Kidney (tissue), 14 donors: ENCODE results near the gene ODC1. TPM values are rescaled to one million over a fixed set of nuclear protein-coding genes. Genes with fewer than 3 reads are reported as not detected.
A peak's percentile ranks its signal among the peaks of the same experiment; 100 is the strongest.

ENCODE experiments used
- DNase-seq, 5 donors: peaks; one replicate each; pipeline ENCODE4 v3.0.0-alpha.2; 2013 to 2020
- FAIRE-seq: peaks from 2 replicates; lab custom pipeline; 2012; peaks lifted over from hg19 to GRCh38; lab: Jason Lieb, UNC
- H3K27ac ChIP-seq, 2 donors: one replicate each; pipeline ENCODE4 v1.7.0; 2013; ENCODE audit warnings: low read depth in 2 of 2, low read length in 2 of 2, inconsistent platforms in 1 of 2
- H3K27me3 ChIP-seq: one replicate; pipeline ENCODE4 v1.7.1; 2013; ENCODE audit warnings: low read length, inconsistent platforms; ENCODE audit not compliant: control insufficient read depth, insufficient read depth
- H3K36me3 ChIP-seq, 3 donors: one replicate each; pipeline versions ENCODE4 v1.7.0 to v1.7.1; 2013; ENCODE audit warnings: low read length in 3 of 3, control low read depth in 1 of 3, inconsistent platforms in 1 of 3; ENCODE audit not compliant: insufficient read depth in 3 of 3, control insufficient read depth in 2 of 3
- H3K4me1 ChIP-seq, 3 donors: one replicate each; pipeline versions ENCODE4 v1.7.0 to v1.7.1; 2013; ENCODE audit warnings: low read length in 3 of 3, inconsistent platforms in 1 of 3, low read depth in 1 of 3; ENCODE audit not compliant: control insufficient read depth in 2 of 3, insufficient read depth in 2 of 3
- H3K4me3 ChIP-seq, 3 donors: one replicate each; pipeline versions ENCODE4 v1.7.0 to v1.8.1; 2013; ENCODE audit warnings: low read length in 3 of 3, control low read depth in 1 of 3, inconsistent platforms in 1 of 3
- H3K9ac ChIP-seq, 3 donors: one replicate each; pipeline versions ENCODE4 v1.7.0 to v1.7.1; 2013; ENCODE audit warnings: low read length in 3 of 3, control low read depth in 1 of 3, inconsistent platforms in 1 of 3
- H3K9me3 ChIP-seq, 3 donors: one replicate each; pipeline versions ENCODE4 v1.7.0 to v1.7.1; 2013; ENCODE audit warnings: low read length in 3 of 3, control low read depth in 1 of 3, inconsistent platforms in 1 of 3; ENCODE audit not compliant: control insufficient read depth in 2 of 3, insufficient read depth in 1 of 3
- CTCF ChIP-seq: IDR thresholded peaks from 3 replicates; pipeline ENCODE4 v1.5.1; 2012; ENCODE audit warnings: mild to moderate bottlenecking, moderate library complexity, borderline replicate concordance; ENCODE audit not compliant: insufficient read depth; ENCODE audit errors: extremely low read depth
- intact Hi-C: fragments of 100-400 bp; cut with DNase I; formaldehyde crosslinking; loops from one replicate; pipeline ENCODE4 v1.11.1; 2022
- polyA plus RNA-seq: library from polyadenylated mRNA; stranded (reverse); fragments of 350-450 nt; fragmentation: Illumina TruSeq; extraction: RNeasy Lipid Tissue Mini Kit (QIAGEN cat#74804); gene quantifications from one replicate; pipeline ENCODE4 v1.2.3, GENCODE V29; 2014; ENCODE audit warnings: low read depth, low replicate concordance; ENCODE audit not compliant: insufficient read depth
- total RNA-seq: library from RNA; stranded (reverse); fragmentation: NEBNext Ultra II Directional; extraction: Animal tissue kit (Norgen Biotek cat#: 25700); gene quantifications from one replicate; pipeline ENCODE4 v1.2.1, GENCODE V29; 2021
- donor health status: control.
- donor health status: control.
- donor health status: control.
- donor health status: control.
- donor health status: control.
- donor health status: DM: yes; HTN: yes; CAD: no.
- donor health status: Normal renal cell carcinoma (clear cell type).

ODC1 gene
- total and polyA plus RNA-seq, 2 donors from 2014 or later, result 94.4 to 97.5 TPM

- H3K9me3 ChIP-seq, result no peaks in the 10 kb centered on the region
- peaks cover 0 to 44% (median 34%) of the 10 kb centered on the region in 3 donors for H3K4me1 ChIP-seq
- H3K27me3 ChIP-seq, result no peaks in the 10 kb centered on the region
- H3K4me3 ChIP-seq, result no peak overlapping the region
- TF ChIP-seq CTCF, result no peak
- H3K9ac ChIP-seq, result peak overlapping the region in 1 of 3 donors; percentile 35
- intact Hi-C loops, result no loop called here
- H3K36me3 ChIP-seq, result no peaks in the 10 kb centered on the region
- H3K27ac ChIP-seq, result peak overlapping the region; percentile 47 to 51
- FAIRE-seq (no peak), DNase-seq (no peak)
Measured at GRCh38 chr2:10400568-10400977, 47.6 kb downstream of the ODC1 start.

- FAIRE-seq, result no peak
- no peak for TF ChIP-seq CTCF
- peak in 1 of 5 donors; percentile 57 for DNase-seq
- H3K9ac ChIP-seq, result no peak overlapping the region
- H3K27ac ChIP-seq, result peak overlapping the region; percentile 47 to 51
- H3K4me3 ChIP-seq, result no peak overlapping the region
- intact Hi-C loops, result no loop called here
- peaks cover 0 to 38% (median 30%) of the 10 kb centered on the region in 3 donors for H3K4me1 ChIP-seq
- H3K36me3 ChIP-seq, result no peaks in the 10 kb centered on the region
- no peaks in the 10 kb centered on the region for H3K27me3 ChIP-seq
- no peaks in the 10 kb centered on the region for H3K9me3 ChIP-seq
Measured at GRCh38 chr2:10400002-10400401, 48.1 kb downstream of the ODC1 start.

GRCh38 chr2:10399358-10399757, 48.8 kb downstream of the ODC1 start:
- H3K36me3 ChIP-seq, result no peaks in the 10 kb centered on the region
- H3K4me3 ChIP-seq, result no peak overlapping the region
- no peak overlapping the region for H3K9ac ChIP-seq
- no peaks in the 10 kb centered on the region for H3K9me3 ChIP-seq
- FAIRE-seq (no peak), DNase-seq (no peak)
- no peak for TF ChIP-seq CTCF
- H3K27ac ChIP-seq, result no peak overlapping the region
- H3K27me3 ChIP-seq, result no peaks in the 10 kb centered on the region
- intact Hi-C loops, result no loop called here
- H3K4me1 ChIP-seq, result peaks cover 0 to 32% (median 24%) of the 10 kb centered on the region in 3 donors

- no peaks in the 10 kb centered on the region for H3K36me3 ChIP-seq
- intact Hi-C loops, result no loop called here
- DNase-seq (no peak), FAIRE-seq (no peak)
- peaks cover 0 to 29% (median 17%) of the 10 kb centered on the region in 3 donors for H3K4me1 ChIP-seq
- no peak overlapping the region for H3K4me3 ChIP-seq
- H3K27ac ChIP-seq, result no peak overlapping the region
- no peak for TF ChIP-seq CTCF
- H3K9ac ChIP-seq, result no peak overlapping the region
- no peaks in the 10 kb centered on the region for H3K27me3 ChIP-seq
- H3K9me3 ChIP-seq, result no peaks in the 10 kb centered on the region
Measured at GRCh38 chr2:10398496-10398895, 49.6 kb downstream of the ODC1 start.
